Glomerular visceral epithelial cell (primary cell): Measurements from ENCODE around the gene ARHGAP15.

Source experiments
- DNase-seq: peaks from one replicate; pipeline ENCODE4 v3.0.0-alpha.2; 2016; ENCODE audit errors: extremely low spot score

The ARHGAP15 gene

GRCh38 chr2:143169105-143169504, 39.9 kb downstream of the ARHGAP15 start:
- no peak for DNase-seq

GRCh38 chr2:143171817-143172216, 42.6 kb downstream of the ARHGAP15 start:
- DNase-seq: peak; percentile 8

DNA sequence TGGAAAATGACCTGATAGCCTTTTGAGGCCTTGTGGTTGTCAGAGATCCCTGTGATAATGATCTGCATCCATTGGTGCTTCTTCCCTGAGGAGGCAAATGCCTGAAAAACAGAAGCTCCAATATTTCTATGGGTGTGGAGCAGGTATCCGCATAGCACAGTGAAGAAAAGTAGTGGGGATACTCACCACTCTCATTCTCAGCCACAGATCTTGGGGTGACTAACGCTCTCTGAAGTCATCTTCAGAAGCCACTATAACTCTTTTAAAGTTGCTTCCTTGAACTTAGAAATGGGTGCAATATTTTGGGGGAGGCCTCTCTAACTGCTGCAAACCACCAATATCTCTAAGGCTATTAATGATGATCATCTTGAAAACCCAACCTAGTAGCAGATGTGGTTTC, 46.2 kb downstream of the ARHGAP15 start:
- no peak for DNase-seq

- no peak for DNase-seq
These were observed 47.4 kb downstream of the ARHGAP15 start for GRCh38 chr2:143176606-143177005.

- DNase-seq: no peak
These were observed 48.0 kb downstream of the ARHGAP15 start for GRCh38 chr2:143177096-143177786.

GRCh38 chr2:143181494-143181893, 52.3 kb downstream of the ARHGAP15 start:
- DNase-seq: no peak

DNA sequence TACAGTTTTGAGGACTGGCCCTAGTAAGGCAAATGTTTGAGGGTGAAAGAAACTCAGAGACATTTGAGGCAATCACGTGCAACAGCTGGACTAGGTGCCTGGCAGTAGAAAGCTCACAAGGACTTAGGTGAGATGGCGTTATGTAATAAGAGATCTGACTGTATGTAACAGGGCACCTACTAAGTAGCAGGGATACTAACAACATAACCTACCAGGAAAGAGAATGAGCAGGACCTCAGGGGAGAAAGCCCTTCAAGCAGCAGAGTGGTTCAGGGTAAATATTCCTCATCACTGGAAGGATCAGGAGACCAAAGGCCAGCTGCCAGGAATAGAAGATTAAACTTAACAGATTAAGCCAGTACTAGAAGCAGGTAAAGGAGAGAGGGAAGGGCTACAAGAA, 53.4 kb downstream of the ARHGAP15 start:
- DNase-seq: no peak

DNA sequence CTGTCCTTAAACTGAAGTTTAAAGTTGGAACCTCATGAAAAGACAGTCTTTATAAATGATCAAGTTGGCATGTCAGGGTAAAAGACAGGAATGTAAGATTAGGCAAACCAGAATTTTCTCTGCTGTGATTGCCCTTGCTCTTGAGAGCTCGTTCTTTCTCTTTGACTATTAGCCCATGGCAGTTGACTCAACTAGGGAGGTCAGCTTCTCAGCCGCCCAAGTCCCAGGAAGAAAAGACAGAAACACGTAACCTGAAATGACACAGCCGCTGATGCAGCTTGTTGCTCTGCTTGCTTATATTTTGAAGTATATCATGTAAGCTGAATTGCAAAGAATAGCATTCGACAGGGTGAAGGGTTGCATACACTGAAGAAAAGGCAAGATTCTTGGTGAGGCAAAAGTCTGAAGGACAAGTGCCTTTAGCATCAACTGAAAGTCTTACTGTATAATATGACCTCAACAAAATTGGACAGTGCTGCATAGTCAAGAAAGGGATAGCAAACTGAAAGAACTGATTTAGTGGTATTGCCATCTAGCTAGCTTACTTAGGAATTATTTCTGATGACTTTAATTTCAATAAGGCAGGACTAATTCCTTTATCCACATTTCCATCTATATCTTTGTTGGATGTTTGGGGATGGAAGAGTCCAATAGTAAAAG, 54.7 kb downstream of the ARHGAP15 start:
- DNase-seq: no peak

DNA sequence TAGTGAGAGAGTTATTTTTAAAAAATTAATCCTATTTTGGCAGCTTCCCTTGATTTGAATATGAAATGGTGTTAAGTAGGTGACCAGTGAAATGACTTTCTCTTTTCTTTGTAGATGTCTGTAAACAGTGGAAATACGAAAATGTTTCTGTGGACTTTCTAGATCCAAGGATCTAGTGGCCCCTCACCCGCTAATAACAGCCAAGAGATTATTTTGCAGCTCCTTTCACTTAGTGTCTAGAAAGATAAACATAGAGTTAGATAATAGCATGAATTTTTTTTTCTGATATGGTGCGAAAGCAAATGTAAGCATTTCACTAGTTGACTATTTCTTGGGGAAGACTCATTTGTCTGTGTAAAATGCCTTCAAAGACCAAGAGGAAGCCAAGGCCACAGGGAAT, 57.7 kb downstream of the ARHGAP15 start:
- no peak for DNase-seq

DNA sequence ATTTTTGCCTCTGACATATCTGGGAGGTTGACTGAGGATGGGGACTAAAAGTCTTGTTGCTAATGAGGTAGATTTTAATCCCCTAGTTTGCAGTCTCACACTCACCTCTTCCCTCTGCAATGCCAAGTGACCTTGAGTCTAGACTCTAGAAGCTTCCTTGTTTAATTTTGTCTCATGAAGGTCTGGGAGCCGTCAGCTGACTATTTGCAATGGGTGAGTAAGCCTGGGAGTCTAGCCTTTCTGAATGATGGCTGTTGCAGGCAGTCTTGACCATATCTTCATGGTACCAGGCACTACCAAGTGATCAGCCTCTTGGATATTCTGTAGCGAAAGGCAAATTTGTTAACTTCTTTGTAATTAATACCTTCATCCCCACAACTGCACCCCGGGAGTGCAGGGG, 61.2 kb downstream of the ARHGAP15 start:
- no peak for DNase-seq

DNA sequence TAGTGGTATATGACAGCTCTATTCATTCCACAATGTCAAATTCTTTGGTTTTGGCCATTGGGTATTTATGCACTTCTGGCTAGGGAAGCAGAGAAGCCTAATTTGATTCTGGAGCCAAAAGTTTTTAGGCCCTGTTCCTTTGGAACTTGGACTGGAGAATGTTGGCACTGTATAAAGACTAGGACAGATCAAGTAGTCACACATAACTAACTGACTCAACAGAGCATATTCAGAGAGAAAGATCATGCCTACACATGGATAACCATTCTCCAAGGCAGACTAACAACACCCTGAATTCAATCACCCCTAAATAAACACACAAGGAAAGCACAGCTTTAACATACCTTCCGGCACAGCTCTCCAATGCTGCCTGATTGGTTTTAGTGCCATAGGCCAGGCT, 62.9 kb downstream of the ARHGAP15 start:
- no peak for DNase-seq

GRCh38 chr2:143192716-143193115, 63.5 kb downstream of the ARHGAP15 start:
- DNase-seq: no peak

- no peak for DNase-seq
These were observed 63.9 kb downstream of the ARHGAP15 start for GRCh38 chr2:143193121-143193520.

DNA sequence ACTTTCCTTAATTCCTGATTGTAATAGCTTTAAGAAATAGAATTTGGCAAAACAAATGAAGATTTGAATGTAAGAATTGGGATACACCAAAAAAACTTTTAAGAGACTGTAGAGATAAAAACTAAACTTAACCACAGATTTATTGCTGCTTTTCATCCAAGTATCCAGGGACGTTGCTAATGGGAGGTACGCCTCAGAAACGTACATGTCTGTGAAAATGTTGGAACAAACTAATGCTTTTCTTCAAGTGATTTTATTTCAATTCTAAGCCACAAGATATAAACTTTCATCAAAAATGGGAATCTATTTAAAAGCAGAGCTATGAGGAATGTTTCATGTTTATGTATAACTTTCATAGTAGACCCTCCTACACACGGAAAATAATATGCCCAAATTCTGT, 66.3 kb downstream of the ARHGAP15 start:
- DNase-seq: no peak

- no peak for DNase-seq
These were observed 74.8 kb downstream of the ARHGAP15 start for GRCh38 chr2:143204062-143204461.

- peak; percentile 4 for DNase-seq
These were observed 76.0 kb downstream of the ARHGAP15 start for GRCh38 chr2:143205106-143205764.

DNA sequence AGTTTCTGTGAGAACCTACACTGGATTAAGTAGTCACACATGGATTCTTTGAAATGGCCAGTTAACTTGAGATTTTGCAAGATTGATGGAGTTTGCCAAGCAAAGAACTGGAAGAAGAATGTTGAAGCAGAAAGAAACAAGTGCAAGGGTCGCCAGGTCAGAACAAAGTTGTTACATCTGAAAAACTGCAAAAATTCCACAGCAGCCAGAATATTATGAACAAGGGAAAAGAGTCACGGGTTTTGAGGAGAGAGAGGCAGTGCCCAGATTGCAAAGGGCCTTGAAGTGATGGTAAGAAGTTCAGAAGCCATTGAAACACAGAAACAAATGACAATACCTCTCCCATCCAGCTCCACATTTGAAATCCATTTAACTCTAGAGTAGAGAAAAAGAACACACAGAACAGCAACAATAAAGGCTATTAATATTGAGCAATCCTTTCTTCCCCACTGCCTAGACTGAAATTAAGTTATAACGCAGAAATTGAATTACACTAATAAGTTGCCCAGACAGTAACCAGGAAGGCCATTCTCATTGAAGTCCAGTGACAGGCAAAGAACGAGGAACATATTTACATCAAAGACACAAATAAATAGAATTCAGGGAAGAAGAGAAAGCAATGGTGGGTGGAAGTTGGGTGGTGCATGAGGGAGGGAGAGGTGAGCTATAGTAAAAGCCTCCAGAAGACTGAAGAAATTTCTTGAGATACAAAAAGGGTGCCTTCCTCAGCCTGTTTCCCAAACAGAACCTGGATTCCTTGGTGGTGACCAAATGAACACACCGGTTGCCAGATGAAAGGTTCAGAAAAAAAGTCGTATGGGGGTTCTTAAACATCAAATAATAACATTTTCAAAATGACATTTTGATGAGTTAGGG, 80.6 kb downstream of the ARHGAP15 start:
- DNase-seq: no peak

DNA sequence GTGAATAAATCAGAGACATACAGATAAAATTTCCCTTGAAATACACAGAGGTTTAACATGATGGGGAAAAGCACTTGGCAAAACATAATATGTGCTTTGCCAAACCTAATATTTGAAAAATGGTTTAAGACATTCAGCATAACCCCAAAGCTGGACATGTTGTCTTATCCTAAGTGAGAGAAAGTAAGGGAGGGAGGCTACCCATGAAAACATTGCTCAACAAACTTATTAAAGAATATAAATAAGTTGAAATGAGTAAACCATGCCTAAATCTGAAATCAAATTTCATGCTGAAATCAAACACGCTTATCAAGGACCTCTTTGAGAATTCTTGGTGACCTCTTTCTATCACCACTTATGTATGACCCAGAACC, 81.2 kb downstream of the ARHGAP15 start:
- no peak for DNase-seq

- no peak for DNase-seq
These were observed 88.4 kb downstream of the ARHGAP15 start for GRCh38 chr2:143217512-143218115.

- DNase-seq: no peak
These were observed 89.4 kb downstream of the ARHGAP15 start for GRCh38 chr2:143218621-143219020.

DNA sequence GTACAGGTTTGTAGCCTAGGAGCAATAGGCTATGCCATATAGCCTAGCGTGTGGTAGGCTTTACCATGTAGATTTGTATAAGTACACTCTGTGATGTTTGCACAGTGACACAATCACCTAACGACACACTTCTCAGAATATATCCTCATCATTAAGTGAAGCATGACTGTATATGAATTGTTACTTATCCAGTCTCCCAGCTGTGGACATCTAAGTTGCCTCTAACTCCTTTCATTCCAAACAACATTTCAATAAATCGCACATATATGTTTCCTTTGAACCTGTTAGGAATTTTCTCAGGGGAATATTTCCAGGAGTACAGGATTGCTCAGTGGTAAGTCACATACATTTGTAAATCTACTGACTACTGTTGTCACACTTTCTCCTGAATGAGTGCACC, 90.0 kb downstream of the ARHGAP15 start:
- DNase-seq: no peak

- DNase-seq: no peak
These were observed 94.3 kb downstream of the ARHGAP15 start for GRCh38 chr2:143223556-143223955.
